HEK293 (cell line): Measurements from ENCODE around the gene RASD2.

Source experiments
- CTCF ChIA-PET: fragments of 350-600 bp; formaldehyde crosslinking; extraction: SDS; loops from one replicate; lab custom pipeline; 2021; ENCODE audit warnings: antibody characterized with exemption; lab: Yijun Ruan, JAX
- POLR2A ChIA-PET: fragments of 300-600 bp; formaldehyde crosslinking; extraction: SDS; loops from one replicate; lab custom pipeline; 2020; ENCODE audit warnings: antibody characterized with exemption, inconsistent platforms; lab: Yijun Ruan, JAX
- H3K27ac ChIP-seq: fragments of 200-500 bp; sonication (Bioruptor generic); 2 replicates; pipeline ENCODE4 v1.5.1; 2014; ENCODE audit warnings: low read depth, low read length, control low read depth, inconsistent platforms; ENCODE audit errors: extremely low read depth
- H3K36me3 ChIP-seq, 2 experiments: fragments of 200-500 bp in 1 of 2; sonication (Bioruptor generic) in 1 of 2; 1 replicate in 1 of 2; 2 replicates in 1 of 2; pipeline ENCODE4 v1.5.1; 2014 to 2017; ENCODE audit warnings: inconsistent platforms in 2 of 2, low read length in 2 of 2; ENCODE audit not compliant: control insufficient read depth in 2 of 2, insufficient read depth in 1 of 2
- H3K4me1 ChIP-seq: fragments of 200-500 bp; sonication (Bioruptor generic); 2 replicates; pipeline ENCODE4 v1.5.1; 2014; ENCODE audit warnings: mild to moderate bottlenecking, low read length, inconsistent platforms; ENCODE audit not compliant: control insufficient read depth, insufficient read depth
- H3K4me3 ChIP-seq: 2 replicates; pipeline ENCODE4 v1.5.1; 2011; ENCODE audit warnings: low read depth, mild to moderate bottlenecking, control low read depth, low read length, moderate library complexity
- H3K9me3 ChIP-seq: fragments of 200-500 bp; sonication (Bioruptor generic); 2 replicates; pipeline ENCODE4 v1.5.1; 2014; ENCODE audit warnings: low read depth, low read length, inconsistent platforms; ENCODE audit not compliant: control insufficient read depth, insufficient read depth
- KLF10 ChIP-seq: fragments of 450-650 bp; IDR thresholded peaks from 2 replicates; pipeline ENCODE4 v1.5.1; 2018; ENCODE audit warnings: missing biosample characterization, mild to moderate bottlenecking, missing genetic modification characterization
- PRDM1 ChIP-seq: fragments of 450-650 bp; formaldehyde crosslinking; IDR thresholded peaks from 2 replicates; pipeline ENCODE4; 2016; ENCODE audit warnings: missing biosample characterization, missing genetic modification characterization
- SP2 ChIP-seq: fragments of 450-650 bp; formaldehyde crosslinking; IDR thresholded peaks from 2 replicates; pipeline ENCODE4 v1.5.1; 2016; ENCODE audit warnings: missing biosample characterization, missing genetic modification characterization
- SP7 ChIP-seq: fragments of 450-650 bp; formaldehyde crosslinking; IDR thresholded peaks from 2 replicates; pipeline ENCODE4 v1.5.1; 2016; ENCODE audit warnings: missing biosample characterization, missing genetic modification characterization
- ZEB2 ChIP-seq: fragments of 450-650 bp; formaldehyde crosslinking; IDR thresholded peaks from 2 replicates; pipeline ENCODE4 v1.5.1; 2016; ENCODE audit warnings: missing biosample characterization, missing genetic modification characterization
- ZFP41 ChIP-seq: fragments of 450-650 bp; formaldehyde crosslinking; IDR thresholded peaks from 2 replicates; pipeline ENCODE4 v1.5.1; 2016; ENCODE audit warnings: missing biosample characterization, missing genetic modification characterization, borderline replicate concordance
- ZNF112 ChIP-seq: fragments of 450-650 bp; formaldehyde crosslinking; IDR thresholded peaks from 2 replicates; pipeline ENCODE4 v1.5.0; 2017; ENCODE audit warnings: missing biosample characterization, missing genetic modification characterization
- ZNF132 ChIP-seq: fragments of 450-650 bp; formaldehyde crosslinking; IDR thresholded peaks from 2 replicates; pipeline ENCODE4 v1.5.1; 2017; ENCODE audit warnings: missing biosample characterization, missing genetic modification characterization, borderline replicate concordance
- ZNF169 ChIP-seq: fragments of 450-650 bp; formaldehyde crosslinking; IDR thresholded peaks from 2 replicates; pipeline ENCODE4 v1.5.1; 2016; ENCODE audit warnings: missing biosample characterization, missing genetic modification characterization
- ZNF184 ChIP-seq: fragments of 450-650 bp; IDR thresholded peaks from 2 replicates; pipeline ENCODE4 v1.5.1; 2018; ENCODE audit warnings: missing biosample characterization, mild to moderate bottlenecking, missing genetic modification characterization
- ZNF366 ChIP-seq: fragments of 450-650 bp; formaldehyde crosslinking; conservative IDR thresholded peaks from 2 replicates; pipeline ENCODE4 v1.5.1; 2016; ENCODE audit warnings: missing biosample characterization, missing genetic modification characterization
- ZNF426 ChIP-seq: fragments of 450-650 bp; formaldehyde crosslinking; IDR thresholded peaks from 2 replicates; pipeline ENCODE4 v1.5.1; 2017; ENCODE audit warnings: missing biosample characterization, missing genetic modification characterization, mild to moderate bottlenecking, inconsistent platforms, moderate library complexity
- ZNF518A ChIP-seq: fragments of 450-650 bp; formaldehyde crosslinking; conservative IDR thresholded peaks from 2 replicates; pipeline ENCODE4 v1.5.1; 2016; ENCODE audit warnings: low read depth, missing biosample characterization, missing genetic modification characterization
- ZNF529 ChIP-seq: fragments of 450-650 bp; formaldehyde crosslinking; IDR thresholded peaks from 2 replicates; pipeline ENCODE4 v1.5.1; 2017; ENCODE audit warnings: missing genetic modification characterization, missing biosample characterization; ENCODE audit not compliant: insufficient replicate concordance
- ZNF596 ChIP-seq: fragments of 450-650 bp; IDR thresholded peaks from 2 replicates; pipeline ENCODE4 v1.5.0; 2018; ENCODE audit warnings: missing biosample characterization, mild to moderate bottlenecking, missing genetic modification characterization, moderate library complexity
- ZNF610 ChIP-seq: fragments of 450-650 bp; formaldehyde crosslinking; IDR thresholded peaks from 2 replicates; pipeline ENCODE4 v1.5.1; 2016; ENCODE audit warnings: missing biosample characterization, missing genetic modification characterization, borderline replicate concordance
- ZNF624 ChIP-seq: fragments of 450-650 bp; formaldehyde crosslinking; IDR thresholded peaks from 2 replicates; pipeline ENCODE4 v1.5.1; 2017; ENCODE audit warnings: missing biosample characterization, missing genetic modification characterization
- ZNF692 ChIP-seq: fragments of 450-650 bp; formaldehyde crosslinking; IDR thresholded peaks from 2 replicates; pipeline ENCODE4 v1.5.1; 2016; ENCODE audit warnings: missing biosample characterization, missing genetic modification characterization
- TF ChIP-seq, protein P1 (sequence below): fragments of 450-650 bp; formaldehyde crosslinking; IDR thresholded peaks from 2 replicates; pipeline ENCODE4 v1.5.1; 2016; ENCODE audit warnings: missing biosample characterization, missing genetic modification characterization
- TF ChIP-seq, protein P2 (sequence below): fragments of 450-650 bp; formaldehyde crosslinking; IDR thresholded peaks from 2 replicates; pipeline ENCODE4 v1.5.1; 2016; ENCODE audit warnings: missing biosample characterization, missing genetic modification characterization
- TF ChIP-seq, protein P3 (sequence below): fragments of 450-650 bp; formaldehyde crosslinking; IDR thresholded peaks from 2 replicates; pipeline ENCODE4 v1.5.1; 2016; ENCODE audit warnings: missing biosample characterization, missing genetic modification characterization, low read depth
- TF ChIP-seq, protein P4 (sequence below): fragments of 450-650 bp; formaldehyde crosslinking; optimal IDR thresholded peaks from 2 replicates; pipeline ENCODE3; 2016; ENCODE audit warnings: missing biosample characterization, mild to moderate bottlenecking, missing genetic modification characterization

Gene RASD2

GRCh38 chr22:35593071-35593890 is 52.6 kb downstream of the RASD2 start (continued):
- TF ChIP-seq, protein P1, sequence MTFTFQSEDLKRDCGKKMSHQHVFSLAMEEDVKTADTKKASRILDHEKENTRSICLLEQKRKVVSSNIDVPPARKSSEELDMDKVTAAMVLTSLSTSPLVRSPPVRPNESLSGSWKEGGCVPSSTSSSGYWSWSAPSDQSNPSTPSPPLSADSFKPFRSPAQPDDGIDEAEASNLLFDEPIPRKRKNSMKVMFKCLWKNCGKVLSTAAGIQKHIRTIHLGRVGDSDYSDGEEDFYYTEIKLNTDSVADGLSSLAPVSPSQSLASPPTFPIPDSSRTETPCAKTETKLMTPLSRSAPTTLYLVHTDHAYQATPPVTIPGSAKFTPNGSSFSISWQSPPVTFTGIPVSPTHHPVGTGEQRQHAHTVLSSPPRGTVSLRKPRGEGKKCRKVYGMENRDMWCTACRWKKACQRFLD (tag by site-specific recombination) = peak; percentile 5; the same call in 1 of the 2 replicates
- TF ChIP-seq ZNF624 (tag by site-specific recombination) (no peak), PRDM1 (tag by site-specific recombination) (peak; percentile 99), ZNF596 (tag by site-specific recombination) (peak; percentile 96), ZNF169 (tag by site-specific recombination) (0 out of 2 replicates have a peak, but pooled peaks have one; percentile 28), ZNF366 (tag by site-specific recombination) (peak; percentile 81), KLF10 (tag by site-specific recombination) (no peak)
- TF ChIP-seq, protein P2, sequence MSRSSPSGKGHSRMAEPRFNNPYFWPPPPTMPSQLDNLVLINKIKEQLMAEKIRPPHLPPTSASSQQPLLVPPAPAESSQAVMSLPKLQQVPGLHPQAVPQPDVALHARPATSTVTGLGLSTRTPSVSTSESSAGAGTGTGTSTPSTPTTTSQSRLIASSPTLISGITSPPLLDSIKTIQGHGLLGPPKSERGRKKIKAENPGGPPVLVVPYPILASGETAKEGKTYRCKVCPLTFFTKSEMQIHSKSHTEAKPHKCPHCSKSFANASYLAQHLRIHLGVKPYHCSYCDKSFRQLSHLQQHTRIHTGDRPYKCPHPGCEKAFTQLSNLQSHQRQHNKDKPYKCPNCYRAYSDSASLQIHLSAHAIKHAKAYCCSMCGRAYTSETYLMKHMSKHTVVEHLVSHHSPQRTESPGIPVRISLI = no peak

- POLR2A ChIA-PET = no interaction called here
- Histone ChIP-seq H3K4me3 (no peak overlapping the region), H3K27ac (no peak overlapping the region), H3K9me3 (no peaks in the 10 kb centered on the region), H3K36me3 (no peaks in the 10 kb centered on the region), H3K4me1 (peaks cover 7% of the 10 kb centered on the region; the same call in 1 of the 2 replicates)
- CTCF ChIA-PET = interaction anchor here (1.0 kb wide), 1 partner anchor 164 kb away, joined by 3 read pairs; no protein-coding TSS in a partner anchor
- no peak for TF ChIP-seq ZNF169 (tag by site-specific recombination)
- no peak for TF ChIP-seq ZNF112 (tag by site-specific recombination)
- no peak for TF ChIP-seq ZNF184 (tag by site-specific recombination)
- TF ChIP-seq SP7 (tag by site-specific recombination) = no peak
- TF ChIP-seq, protein P3, sequence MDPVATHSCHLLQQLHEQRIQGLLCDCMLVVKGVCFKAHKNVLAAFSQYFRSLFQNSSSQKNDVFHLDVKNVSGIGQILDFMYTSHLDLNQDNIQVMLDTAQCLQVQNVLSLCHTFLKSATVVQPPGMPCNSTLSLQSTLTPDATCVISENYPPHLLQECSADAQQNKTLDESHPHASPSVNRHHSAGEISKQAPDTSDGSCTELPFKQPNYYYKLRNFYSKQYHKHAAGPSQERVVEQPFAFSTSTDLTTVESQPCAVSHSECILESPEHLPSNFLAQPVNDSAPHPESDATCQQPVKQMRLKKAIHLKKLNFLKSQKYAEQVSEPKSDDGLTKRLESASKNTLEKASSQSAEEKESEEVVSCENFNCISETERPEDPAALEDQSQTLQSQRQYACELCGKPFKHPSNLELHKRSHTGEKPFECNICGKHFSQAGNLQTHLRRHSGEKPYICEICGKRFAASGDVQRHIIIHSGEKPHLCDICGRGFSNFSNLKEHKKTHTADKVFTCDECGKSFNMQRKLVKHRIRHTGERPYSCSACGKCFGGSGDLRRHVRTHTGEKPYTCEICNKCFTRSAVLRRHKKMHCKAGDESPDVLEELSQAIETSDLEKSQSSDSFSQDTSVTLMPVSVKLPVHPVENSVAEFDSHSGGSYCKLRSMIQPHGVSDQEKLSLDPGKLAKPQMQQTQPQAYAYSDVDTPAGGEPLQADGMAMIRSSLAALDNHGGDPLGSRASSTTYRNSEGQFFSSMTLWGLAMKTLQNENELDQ (tag by site-specific recombination) = no peak
- no peak for TF ChIP-seq ZNF610
- no peak for TF ChIP-seq ZNF529 (tag by site-specific recombination)
- no peak for TF ChIP-seq ZNF132 (tag by site-specific recombination)
- TF ChIP-seq ZEB2 (tag by site-specific recombination) = no peak
- no peak for TF ChIP-seq ZNF692 (tag by site-specific recombination)
- no peak for TF ChIP-seq ZNF426 (tag by site-specific recombination)
- no peak for TF ChIP-seq SP2 (tag by site-specific recombination)
- TF ChIP-seq ZFP41 (tag by site-specific recombination) = no peak
- TF ChIP-seq ZNF518A = no peak
- TF ChIP-seq, protein P4, sequence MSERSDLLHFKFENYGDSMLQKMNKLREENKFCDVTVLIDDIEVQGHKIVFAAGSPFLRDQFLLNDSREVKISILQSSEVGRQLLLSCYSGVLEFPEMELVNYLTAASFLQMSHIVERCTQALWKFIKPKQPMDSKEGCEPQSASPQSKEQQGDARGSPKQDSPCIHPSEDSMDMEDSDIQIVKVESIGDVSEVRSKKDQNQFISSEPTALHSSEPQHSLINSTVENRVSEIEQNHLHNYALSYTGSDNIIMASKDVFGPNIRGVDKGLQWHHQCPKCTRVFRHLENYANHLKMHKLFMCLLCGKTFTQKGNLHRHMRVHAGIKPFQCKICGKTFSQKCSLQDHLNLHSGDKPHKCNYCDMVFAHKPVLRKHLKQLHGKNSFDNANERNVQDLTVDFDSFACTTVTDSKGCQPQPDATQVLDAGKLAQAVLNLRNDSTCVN = no peak
Measured at GRCh38 chr22:35593891-35594470, 53.4 kb downstream of the RASD2 start.
